ENCODE results near the gene ZMAT5.

DNA sequence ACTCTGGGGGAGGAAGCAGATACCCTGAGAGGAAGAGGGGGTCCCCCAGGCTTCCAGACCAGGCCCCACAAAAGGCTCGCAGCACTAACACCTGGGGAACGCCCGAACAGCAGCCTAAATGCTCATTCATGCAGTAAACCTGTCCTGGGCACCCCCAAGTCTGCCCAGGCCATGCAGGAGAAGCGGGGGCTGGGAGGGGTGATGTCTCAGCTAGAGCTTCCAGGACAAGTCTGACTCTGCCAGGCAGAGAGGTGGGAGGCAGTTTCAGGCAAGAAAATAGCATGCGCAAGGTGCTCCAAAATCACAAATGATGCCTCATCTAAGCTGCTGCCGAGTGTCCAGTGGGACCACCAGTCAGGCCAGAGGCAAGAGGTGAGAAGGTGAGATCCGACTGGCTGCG is 32.4 kb downstream of the ZMAT5 start:
- TF ChIP-seq, protein P1, sequence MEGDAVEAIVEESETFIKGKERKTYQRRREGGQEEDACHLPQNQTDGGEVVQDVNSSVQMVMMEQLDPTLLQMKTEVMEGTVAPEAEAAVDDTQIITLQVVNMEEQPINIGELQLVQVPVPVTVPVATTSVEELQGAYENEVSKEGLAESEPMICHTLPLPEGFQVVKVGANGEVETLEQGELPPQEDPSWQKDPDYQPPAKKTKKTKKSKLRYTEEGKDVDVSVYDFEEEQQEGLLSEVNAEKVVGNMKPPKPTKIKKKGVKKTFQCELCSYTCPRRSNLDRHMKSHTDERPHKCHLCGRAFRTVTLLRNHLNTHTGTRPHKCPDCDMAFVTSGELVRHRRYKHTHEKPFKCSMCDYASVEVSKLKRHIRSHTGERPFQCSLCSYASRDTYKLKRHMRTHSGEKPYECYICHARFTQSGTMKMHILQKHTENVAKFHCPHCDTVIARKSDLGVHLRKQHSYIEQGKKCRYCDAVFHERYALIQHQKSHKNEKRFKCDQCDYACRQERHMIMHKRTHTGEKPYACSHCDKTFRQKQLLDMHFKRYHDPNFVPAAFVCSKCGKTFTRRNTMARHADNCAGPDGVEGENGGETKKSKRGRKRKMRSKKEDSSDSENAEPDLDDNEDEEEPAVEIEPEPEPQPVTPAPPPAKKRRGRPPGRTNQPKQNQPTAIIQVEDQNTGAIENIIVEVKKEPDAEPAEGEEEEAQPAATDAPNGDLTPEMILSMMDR (conservative IDR thresholded peaks at IDR 0.05 in 1 of 2, IDR thresholded peaks at IDR 0.05 in 1 of 2; ENCODE audit: extremely low read depth in 1 of 2, insufficient read depth in 1 of 2, low read depth in 1 of 2, low read length in 2 of 2) = no peak
- no peak for TF ChIP-seq EZH2 (IDR thresholded peaks at IDR 0.05; ENCODE audit: borderline replicate concordance, low read length)
